HUES64 (cell line): Measurements from ENCODE around the gene RNF183.
A peak's percentile ranks its signal among the peaks of the same experiment; 100 is the strongest.

Experiments used
- H3K27ac ChIP-seq: 2 replicates; pipeline ENCODE4 v1.7.0; 2013; ENCODE audit warnings: low read depth, low read length, inconsistent platforms
- H3K27me3 ChIP-seq: 2 replicates; pipeline ENCODE4 v1.6.1; 2013; ENCODE audit warnings: mild to moderate bottlenecking, low read length; ENCODE audit not compliant: insufficient read depth
- H3K36me3 ChIP-seq: 2 replicates; pipeline ENCODE4 v1.6.1; 2013; ENCODE audit warnings: mild to moderate bottlenecking, low read length; ENCODE audit not compliant: insufficient read depth
- H3K4me1 ChIP-seq: 2 replicates; pipeline ENCODE4 v1.6.1; 2013; ENCODE audit warnings: mild to moderate bottlenecking, low read length, moderate library complexity; ENCODE audit not compliant: insufficient read depth
- H3K4me3 ChIP-seq: 2 replicates; pipeline ENCODE4 v1.5.1; 2013; ENCODE audit warnings: mild to moderate bottlenecking, low read length, moderate library complexity
- H3K9ac ChIP-seq: 2 replicates; pipeline ENCODE4 v1.6.1; 2013; ENCODE audit warnings: mild to moderate bottlenecking, low read depth, low read length
- H3K9me3 ChIP-seq: 2 replicates; pipeline ENCODE4 v1.6.1; 2013; ENCODE audit warnings: low read depth, low read length; ENCODE audit not compliant: insufficient read depth
- WGBS: fragments of 150-250, 120-280 bp; methylation state at CpG from one replicate; pipeline ENCODE4 v1.1.7; 2013; ENCODE audit warnings: missing lambda C conversion rate; 5-methylcytosine and 5-hydroxymethylcytosine counted together

The RNF183 gene

DNA sequence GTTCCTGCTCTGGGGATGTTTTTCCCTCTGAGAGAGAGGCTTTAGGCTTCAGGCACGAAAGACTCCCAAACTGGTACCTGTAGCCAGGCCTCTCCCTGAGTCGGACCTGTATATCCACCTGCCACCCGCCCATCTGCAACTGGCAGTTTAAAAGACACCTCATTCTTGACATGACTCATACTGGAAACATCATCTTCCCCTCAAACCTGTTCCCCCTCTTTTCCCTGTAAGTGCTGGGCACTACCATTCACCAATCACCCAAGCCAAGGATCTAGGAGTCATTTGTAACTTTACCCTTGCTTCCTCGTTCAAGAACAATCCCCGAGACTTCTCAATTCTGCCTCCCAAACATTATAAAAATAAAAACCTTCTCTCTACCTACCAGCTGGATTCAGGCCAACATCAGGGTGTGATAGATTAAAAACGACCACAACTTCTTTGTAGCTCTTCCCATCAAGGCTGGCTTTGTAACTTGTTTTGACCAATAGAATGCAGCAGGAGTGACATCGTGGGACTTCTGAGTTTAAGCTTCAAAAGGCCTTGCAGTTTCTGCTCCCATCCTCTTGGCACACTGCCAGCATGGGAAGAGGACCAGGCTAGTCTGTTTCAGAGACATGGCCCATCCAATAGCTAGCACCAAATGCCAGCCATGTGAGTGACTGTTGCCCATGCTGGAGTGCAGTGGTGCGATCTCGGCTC lies 38.7 kb upstream of the RNF183 start:
- Histone ChIP-seq H3K27me3 (peaks cover 10% of the 10 kb centered on the region), H3K4me3 (no peak overlapping the region), H3K9me3 (no peaks in the 10 kb centered on the region), H3K9ac (no peak overlapping the region), H3K36me3 (no peaks in the 10 kb centered on the region), H3K27ac (no peak overlapping the region), H3K4me1 (no peaks in the 10 kb centered on the region)
- WGBS: 79% methylated on average over 9 of the region's 9 CpGs

DNA sequence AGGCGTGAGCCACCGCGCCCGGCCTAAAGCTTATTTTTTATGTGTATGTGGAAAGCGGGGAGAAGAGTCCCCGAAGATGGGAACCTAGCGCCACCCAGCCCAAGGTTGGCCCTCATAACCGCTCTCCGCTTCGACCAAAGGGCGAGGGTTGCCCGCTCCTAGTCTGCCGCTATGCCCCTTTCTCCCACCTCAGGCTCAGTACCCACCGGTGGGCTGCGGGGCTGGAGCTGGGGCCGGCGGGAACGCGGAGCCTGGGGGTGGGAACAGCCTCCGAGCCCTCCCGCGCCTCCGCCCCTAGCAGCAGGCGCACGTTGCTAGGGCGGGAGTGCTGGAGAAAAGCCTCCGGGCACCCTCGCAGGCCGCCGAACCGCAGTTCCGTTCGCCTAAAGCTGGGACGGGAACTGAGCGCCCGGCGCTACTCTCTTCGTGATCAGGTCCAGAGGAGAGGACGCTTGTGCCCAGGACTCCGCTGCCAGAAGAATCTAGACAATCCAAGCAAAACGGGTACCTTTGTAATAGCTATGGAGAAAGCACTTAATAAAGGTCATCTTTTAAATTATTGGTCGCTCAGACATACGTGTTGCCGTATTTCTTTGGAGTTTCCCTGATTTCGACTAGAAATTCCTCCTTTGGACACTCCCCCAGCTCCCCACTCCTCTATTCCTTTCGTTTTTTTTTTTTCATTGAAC lies 37.0 kb upstream of the RNF183 start, which contains the start of gene WDR31:
Gene WDR31 (minus strand): TSS at position 265 of the 689 bp plus-strand sequence. CDS start 8,253 bp downstream, outside the sequence.
- Histone ChIP-seq H3K9ac (peak within 1 kb of the TSS; percentile 67), H3K36me3 (no peaks in the 10 kb centered on the region), H3K9me3 (no peaks in the 10 kb centered on the region), H3K27me3 (peaks cover 10% of the 10 kb centered on the region), H3K4me3 (peak within 1 kb of the TSS; percentile 74), H3K4me1 (no peaks in the 10 kb centered on the region), H3K27ac (no peak within 1 kb of the TSS; the same call in 1 of the 2 replicates)
- 1% methylated on average over 46 of the region's 46 CpGs for WGBS

DNA sequence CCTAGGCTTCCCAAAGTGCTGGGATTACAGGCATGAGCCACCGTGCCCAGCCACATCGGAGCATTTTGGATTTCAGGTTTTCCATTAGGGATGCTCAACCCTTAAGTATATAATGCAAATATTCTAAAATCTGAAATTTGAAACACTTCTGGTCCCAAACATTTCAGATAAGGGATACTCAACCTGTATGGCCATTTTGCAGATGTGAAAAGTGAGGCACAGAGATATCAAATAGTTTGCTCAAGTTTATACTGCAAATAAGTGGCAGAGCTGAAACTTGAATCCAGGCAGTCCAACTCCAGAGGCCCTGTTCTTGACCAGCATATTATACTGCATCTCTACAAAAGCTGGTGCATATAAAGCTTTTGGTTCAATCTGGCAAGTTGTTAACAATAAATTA lies 34.5 kb upstream of the RNF183 start:
- no peaks in the 10 kb centered on the region for H3K36me3 ChIP-seq
- H3K27me3 ChIP-seq: peaks cover 10% of the 10 kb centered on the region
- 91% methylated on average over 2 of the region's 2 CpGs for WGBS
- H3K9me3 ChIP-seq: no peaks in the 10 kb centered on the region
- no peak overlapping the region for H3K9ac ChIP-seq
- H3K4me3 ChIP-seq: no peak overlapping the region
- no peak overlapping the region for H3K27ac ChIP-seq
- H3K4me1 ChIP-seq: no peaks in the 10 kb centered on the region

DNA sequence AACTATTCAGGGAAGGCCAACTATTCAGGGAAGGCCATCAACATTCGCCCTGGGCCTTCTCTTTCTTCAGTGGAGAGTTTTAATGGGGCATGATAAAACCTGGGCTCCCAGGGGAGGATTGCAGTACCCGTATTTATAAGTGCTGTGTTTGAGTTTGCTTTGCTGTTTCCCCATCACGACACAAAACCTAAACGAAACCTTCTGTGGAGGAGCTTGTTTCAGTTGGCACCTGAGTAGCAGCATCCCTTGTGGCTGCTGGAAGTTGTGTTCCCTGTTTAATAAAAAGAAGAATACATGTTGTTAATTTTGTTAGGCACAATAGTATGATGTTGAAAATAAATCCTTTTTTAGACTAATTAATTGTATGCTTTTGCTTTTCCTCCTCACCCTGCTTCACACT lies 28.6 kb upstream of the RNF183 start:
- 90% methylated on average over 4 of the region's 4 CpGs for WGBS
- H3K9ac ChIP-seq: no peak overlapping the region

DNA sequence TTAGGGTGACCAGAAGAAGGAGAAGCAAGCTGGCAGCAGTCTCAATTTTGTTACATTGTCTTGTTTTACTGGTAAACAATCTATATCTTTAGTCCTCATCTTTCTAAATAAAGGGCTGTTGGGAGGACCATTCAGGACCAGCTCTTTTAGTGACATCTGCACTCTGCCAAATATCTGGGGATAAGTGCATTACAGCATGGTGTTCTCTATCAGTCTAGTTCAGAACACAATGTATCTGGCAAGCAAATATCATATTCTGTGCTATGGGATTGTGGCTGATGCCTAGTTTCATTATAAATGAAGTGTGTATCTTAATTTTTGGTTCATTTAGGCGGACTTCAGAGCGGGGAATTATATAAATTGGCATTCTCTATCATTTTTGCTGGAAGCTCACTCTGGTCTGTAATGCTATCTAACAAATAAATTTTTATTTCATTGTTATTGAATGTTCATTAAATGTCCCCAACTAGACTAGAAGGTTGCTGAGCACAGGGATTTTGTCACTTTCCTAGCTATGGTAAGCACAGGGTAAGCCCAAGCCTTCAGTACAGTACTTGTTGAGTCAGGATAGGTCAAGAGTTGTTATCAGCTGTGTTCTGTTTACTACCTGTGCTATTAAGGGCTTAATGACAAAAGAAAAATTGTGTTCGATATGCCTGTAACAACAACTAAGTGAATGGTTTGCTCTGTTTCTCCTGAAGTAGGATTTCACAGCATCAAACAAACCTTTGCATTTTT lies 25.0 kb upstream of the RNF183 start:
- no peak overlapping the region for H3K9ac ChIP-seq
- H3K36me3 ChIP-seq: no peaks in the 10 kb centered on the region
- H3K27ac ChIP-seq: no peak overlapping the region
- H3K9me3 ChIP-seq: no peaks in the 10 kb centered on the region
- H3K27me3 ChIP-seq: no peaks in the 10 kb centered on the region
- H3K4me1 ChIP-seq: no peaks in the 10 kb centered on the region
- WGBS: 93% methylated on average over 3 of the region's 3 CpGs
- H3K4me3 ChIP-seq: no peak overlapping the region

More for the DNA sequence above, 28.6 kb upstream of the RNF183 start:
- Histone ChIP-seq H3K4me1 (no peaks in the 10 kb centered on the region), H3K9me3 (no peaks in the 10 kb centered on the region), H3K36me3 (no peaks in the 10 kb centered on the region), H3K27ac (no peak overlapping the region), H3K27me3 (no peaks in the 10 kb centered on the region), H3K4me3 (no peak overlapping the region)

DNA sequence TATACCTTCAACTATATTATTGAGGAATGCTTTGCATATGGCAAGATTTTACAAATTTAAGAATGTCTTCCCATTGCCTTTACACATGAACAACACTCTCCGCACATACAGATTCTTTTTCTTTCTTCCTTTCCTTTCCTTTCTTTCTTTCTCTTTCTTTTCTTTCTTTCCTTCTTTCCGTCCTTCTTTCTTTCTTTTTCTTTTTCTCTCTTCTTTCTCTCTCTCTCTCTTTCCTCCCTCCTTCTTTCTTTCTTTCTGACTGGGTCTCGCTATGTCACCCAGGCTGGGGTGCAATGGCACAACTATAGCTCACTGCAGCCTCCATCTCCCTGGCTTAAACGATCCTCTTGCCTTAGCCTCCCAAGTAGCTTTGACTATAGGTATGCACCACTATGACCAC lies 23.1 kb upstream of the RNF183 start:
- Histone ChIP-seq H3K27ac (no peak overlapping the region), H3K4me1 (no peaks in the 10 kb centered on the region), H3K36me3 (no peaks in the 10 kb centered on the region), H3K9ac (no peak overlapping the region), H3K4me3 (no peak overlapping the region), H3K9me3 (no peaks in the 10 kb centered on the region), H3K27me3 (no peaks in the 10 kb centered on the region)
- WGBS: 90% methylated on average over 4 of the region's 4 CpGs

DNA sequence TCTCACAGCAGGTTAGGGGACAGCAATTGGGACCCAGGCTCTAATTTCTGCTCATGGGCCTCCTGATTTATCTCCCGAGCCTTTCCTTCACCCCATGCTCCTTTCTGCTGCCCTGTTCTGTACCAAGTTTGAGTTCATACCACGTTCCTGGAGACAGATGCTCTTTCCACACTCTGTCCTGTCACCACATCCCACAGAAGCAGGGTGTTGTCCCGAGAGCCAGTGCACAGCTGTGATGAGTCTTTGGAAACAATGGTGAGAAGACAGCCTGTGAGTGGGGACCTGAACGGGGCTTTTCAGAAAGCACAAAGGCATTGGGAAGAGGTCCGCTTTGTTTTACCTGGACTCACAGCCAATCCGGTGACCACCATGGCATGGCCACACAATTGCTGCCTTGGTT lies 19.5 kb upstream of the RNF183 start:
- no peaks in the 10 kb centered on the region for H3K36me3 ChIP-seq
- H3K9me3 ChIP-seq: no peaks in the 10 kb centered on the region
- no peak overlapping the region for H3K9ac ChIP-seq
- H3K27me3 ChIP-seq: no peaks in the 10 kb centered on the region
- no peak overlapping the region for H3K27ac ChIP-seq
- H3K4me3 ChIP-seq: no peak overlapping the region
- 81% methylated on average over 6 of the region's 6 CpGs for WGBS
- no peaks in the 10 kb centered on the region for H3K4me1 ChIP-seq

DNA sequence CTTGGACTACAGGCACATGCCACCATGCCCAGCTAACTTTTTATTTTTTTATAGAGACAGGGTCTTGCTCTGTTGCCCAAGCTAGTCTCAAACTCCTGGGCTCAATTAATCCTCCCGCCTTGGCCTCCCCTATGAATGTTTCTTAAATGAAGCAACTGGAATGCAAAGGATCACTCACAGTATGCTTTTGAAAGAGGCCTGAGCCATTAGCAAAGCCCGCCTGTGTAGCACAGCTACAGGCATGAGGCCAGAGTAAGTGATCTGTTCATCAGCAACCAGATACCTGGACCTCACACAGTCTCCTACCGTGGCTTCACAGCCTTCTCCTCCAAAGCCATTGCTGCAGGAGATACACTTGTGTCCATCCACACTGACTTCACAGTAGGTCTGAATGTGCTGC lies 16.9 kb upstream of the RNF183 start:
- H3K36me3 ChIP-seq: no peaks in the 10 kb centered on the region
- H3K9ac ChIP-seq: no peak overlapping the region
- no peaks in the 10 kb centered on the region for H3K4me1 ChIP-seq
- H3K4me3 ChIP-seq: no peak overlapping the region
- 89% methylated on average over 3 of the region's 3 CpGs for WGBS
- no peaks in the 10 kb centered on the region for H3K27me3 ChIP-seq
- no peaks in the 10 kb centered on the region for H3K9me3 ChIP-seq
- H3K27ac ChIP-seq: no peak overlapping the region

DNA sequence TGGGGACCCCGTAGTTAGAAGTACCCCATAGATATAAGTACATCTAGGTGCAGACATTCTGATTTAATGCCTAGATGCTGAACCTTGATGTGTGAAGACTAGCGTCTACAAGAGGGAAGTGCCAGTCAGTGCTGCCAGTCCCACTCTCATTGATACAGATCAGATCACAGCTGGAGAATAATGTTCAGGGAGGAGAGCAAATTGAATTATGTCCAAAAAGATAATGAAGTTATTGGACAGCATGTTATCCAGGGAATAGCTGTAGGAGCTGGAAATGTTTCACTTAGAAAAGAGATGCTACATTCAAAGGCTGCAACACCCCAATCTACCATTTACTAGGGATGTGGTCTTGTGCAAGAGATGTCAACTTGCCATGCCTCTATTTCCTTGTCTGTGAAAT lies 15.9 kb upstream of the RNF183 start:
- H3K9me3 ChIP-seq: no peaks in the 10 kb centered on the region
- H3K4me1 ChIP-seq: no peaks in the 10 kb centered on the region
- no peak overlapping the region for H3K9ac ChIP-seq
- H3K27ac ChIP-seq: no peak overlapping the region
- H3K4me3 ChIP-seq: no peak overlapping the region
- no peaks in the 10 kb centered on the region for H3K27me3 ChIP-seq
- no peaks in the 10 kb centered on the region for H3K36me3 ChIP-seq
- 82% methylated on average over 2 of the region's 2 CpGs for WGBS

DNA sequence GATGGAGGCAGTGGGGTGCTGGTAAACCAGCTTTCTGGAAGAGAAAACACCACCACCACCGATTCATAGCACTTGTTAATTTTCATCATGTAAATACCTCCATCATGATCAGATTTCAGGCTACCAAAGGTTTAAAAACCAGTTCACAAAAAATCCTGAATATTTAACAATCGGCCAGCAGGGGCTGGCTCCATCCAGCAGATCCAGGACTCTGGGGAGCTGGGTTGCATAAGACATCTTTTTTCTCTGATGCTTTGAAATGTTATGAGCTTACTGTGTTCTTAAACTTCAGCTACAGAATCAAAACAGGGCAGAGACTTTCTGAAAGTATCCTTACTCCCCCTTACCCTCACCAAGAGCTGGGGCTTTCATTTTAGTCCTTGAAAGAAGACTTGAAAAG lies 14.6 kb upstream of the RNF183 start:
- Histone ChIP-seq H3K27ac (no peak overlapping the region), H3K36me3 (no peaks in the 10 kb centered on the region), H3K4me1 (no peaks in the 10 kb centered on the region), H3K9ac (no peak overlapping the region), H3K27me3 (no peaks in the 10 kb centered on the region), H3K9me3 (no peaks in the 10 kb centered on the region), H3K4me3 (no peak overlapping the region)
- 68% methylated on average over 2 of the region's 2 CpGs for WGBS

DNA sequence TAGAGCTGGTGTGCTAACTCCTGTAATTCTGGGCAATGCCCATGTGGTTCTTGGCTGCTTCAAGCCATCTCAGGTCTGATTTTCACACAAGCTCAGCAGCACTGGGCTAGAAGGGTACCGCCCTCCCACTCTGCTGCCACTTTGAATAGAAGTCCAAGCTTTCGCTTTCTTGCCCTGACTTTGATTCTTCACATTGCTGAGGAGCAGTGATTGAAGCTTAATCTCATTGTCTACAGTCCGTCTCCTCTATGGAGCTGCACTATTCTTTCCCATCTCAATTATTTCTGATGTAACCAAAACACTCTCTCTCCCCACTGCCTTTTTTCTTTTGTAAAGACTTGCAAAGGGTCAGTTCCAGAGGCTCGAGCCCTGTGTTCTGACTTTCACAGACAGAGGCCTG lies 12.9 kb upstream of the RNF183 start:
- no peaks in the 10 kb centered on the region for H3K27me3 ChIP-seq
- 90% methylated on average over 4 of the region's 4 CpGs for WGBS
- no peaks in the 10 kb centered on the region for H3K36me3 ChIP-seq
- H3K4me1 ChIP-seq: no peaks in the 10 kb centered on the region
- no peak overlapping the region for H3K4me3 ChIP-seq
- H3K27ac ChIP-seq: no peak overlapping the region
- no peaks in the 10 kb centered on the region for H3K9me3 ChIP-seq
- H3K9ac ChIP-seq: no peak overlapping the region
